Measurements from ENCODE around the gene TRIM65.
"Not testable (repeated sequence)": the region's sequence is repeated elsewhere in the genome, so short reads cannot be mapped to it uniquely, and the experiment has no call there.

TRIM65 gene

GRCh38 chr17:75875182-75875939 lies 21.4 kb downstream of the TRIM65 start:
- DNase-seq = no peak

- DNase-seq = no peak
Measured at GRCh38 chr17:75874323-75875181, 22.2 kb downstream of the TRIM65 start.

GRCh38 chr17:75873587-75874322 lies 23.0 kb downstream of the TRIM65 start:
- DNase-seq = no peak

GRCh38 chr17:75872434-75873351 lies 24.1 kb downstream of the TRIM65 start:
- peak; percentile 53 for DNase-seq

DNA sequence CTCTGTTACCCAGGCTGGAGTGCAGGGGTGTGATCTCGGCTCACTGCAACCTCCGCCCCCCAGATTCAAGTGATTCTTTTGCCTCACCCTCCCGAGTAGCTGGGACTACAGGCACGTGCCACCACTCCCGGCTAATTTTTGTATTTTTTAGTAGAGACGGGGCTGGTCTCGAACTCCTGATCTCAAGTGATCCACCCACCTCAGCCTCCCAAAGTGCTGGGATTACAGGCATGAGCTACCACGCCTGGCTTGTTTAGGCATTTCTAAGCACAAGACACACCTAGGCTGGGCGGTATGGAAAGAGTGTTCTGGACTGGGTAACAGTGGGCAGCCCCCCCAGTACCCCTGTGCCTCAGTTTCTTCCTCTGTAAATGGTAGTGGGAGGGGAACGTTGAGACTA lies 26.5 kb downstream of the TRIM65 start:
- DNase-seq = not testable (repeated sequence)

GRCh38 chr17:75869282-75870141 lies 27.2 kb downstream of the TRIM65 start:
- DNase-seq = no peak

- not testable (repeated sequence) for DNase-seq
Measured at GRCh38 chr17:75868730-75869281, 27.9 kb downstream of the TRIM65 start.

DNA sequence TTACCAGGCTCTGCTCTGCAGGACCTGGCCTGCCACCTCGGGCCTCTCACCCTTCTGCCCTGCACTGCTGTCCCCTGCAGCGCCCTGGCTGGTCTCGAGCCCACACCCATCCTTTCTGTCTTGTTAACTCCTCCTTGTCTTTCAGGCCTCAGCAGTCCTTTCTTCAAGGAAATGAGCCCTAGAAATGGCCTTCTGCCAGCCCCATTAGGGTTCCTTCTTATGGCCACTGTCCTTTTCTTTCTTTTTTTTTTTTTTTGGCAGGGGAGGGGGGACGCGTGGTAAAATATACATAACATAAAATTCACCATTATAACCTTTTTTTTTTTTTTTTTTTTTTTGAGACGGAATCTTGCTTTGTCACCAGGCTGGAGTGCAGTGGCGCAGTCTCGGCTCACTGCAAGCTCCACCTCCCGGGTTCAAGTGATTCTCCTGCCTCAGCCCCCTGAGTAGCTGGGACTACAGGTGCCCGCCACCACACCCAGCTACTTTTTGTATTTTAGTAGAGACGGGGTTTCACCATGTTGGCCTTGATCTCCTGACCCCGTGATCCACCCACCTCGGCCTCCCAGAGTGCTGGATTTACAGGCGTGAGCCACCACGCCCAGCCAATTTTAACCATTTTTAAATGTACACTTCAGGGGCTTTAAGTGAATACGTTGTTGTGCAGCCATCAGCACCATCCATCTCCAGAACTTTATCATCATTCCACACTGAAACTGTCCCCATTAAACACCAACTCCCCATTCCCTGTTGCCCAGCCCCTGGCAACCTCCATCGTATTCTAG lies 31.2 kb downstream of the TRIM65 start:
- not testable (repeated sequence) for DNase-seq

- not testable (repeated sequence) for DNase-seq
Measured at GRCh38 chr17:75864887-75865286, 31.9 kb downstream of the TRIM65 start.

DNA sequence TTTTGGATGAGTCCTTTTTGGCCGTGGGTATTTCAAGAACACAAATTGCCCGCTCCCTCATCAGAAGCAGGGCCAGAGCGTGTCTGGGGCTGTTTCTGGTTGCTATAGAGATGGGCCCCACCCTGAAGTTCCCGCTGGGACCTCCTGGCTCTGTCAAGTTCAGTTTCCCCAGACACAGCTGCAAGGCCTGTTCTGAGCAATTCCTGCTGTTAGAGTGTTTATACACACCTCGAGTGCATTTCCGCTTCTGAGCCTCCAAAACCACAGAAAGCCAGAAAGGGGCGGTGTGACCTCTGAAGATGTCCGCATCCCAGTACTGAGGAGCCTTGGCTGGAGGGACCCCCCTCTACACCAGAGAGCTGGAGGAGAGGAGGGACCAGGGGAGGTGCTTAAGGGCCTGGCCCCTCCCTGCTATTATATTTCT lies 32.3 kb downstream of the TRIM65 start:
- peak; percentile 51 for DNase-seq

- DNase-seq = no peak
Measured at GRCh38 chr17:75861927-75862317, 34.8 kb downstream of the TRIM65 start.

- DNase-seq = not testable (repeated sequence)
Measured at GRCh38 chr17:75859358-75859757, 37.4 kb downstream of the TRIM65 start.

GRCh38 chr17:75856062-75856756 lies 40.5 kb downstream of the TRIM65 start:
- DNase-seq = no peak

GRCh38 chr17:75855310-75856061 lies 41.3 kb downstream of the TRIM65 start, which contains the start of gene WBP2:
WBP2 (minus strand) TSS chr17:75855335; CDS start chr17:75855297, 38 bp downstream.
- DNase-seq = peak; percentile 100

- no peak for DNase-seq
Measured at GRCh38 chr17:75854881-75855309, 41.9 kb downstream of the TRIM65 start.

DNA sequence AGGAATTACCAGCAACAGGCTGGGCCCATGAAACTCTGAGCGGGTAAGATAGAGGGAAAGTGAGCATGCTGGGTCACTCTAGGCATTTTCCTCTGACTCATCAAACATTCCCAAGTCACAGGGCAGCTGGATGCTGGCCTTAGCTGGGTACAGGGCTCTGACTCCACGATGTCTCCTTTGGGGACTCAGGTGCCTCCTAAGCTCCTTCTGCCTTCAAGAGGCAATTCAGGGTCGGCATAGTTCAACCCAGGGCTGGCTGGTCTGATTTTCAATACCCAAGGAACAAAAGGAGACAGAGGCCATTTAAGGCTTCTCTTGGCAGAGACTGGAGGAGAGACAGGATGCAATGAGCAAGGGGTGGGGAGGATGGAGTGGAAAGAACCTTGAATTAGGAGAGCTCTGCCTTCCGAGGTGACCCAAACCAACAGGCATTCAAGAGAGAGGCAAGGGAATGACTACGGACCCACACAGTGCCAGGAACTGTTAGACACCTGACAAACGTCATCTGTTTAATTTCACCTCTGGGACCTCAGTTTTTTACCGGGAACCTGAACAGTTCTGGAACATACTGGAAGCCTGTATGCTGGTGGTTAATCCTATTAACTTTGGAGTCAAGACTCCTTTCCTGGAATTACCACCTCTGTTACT lies 42.5 kb downstream of the TRIM65 start:
- DNase-seq = peak; percentile 47

- DNase-seq = no peak
Measured at GRCh38 chr17:75853433-75853832, 43.3 kb downstream of the TRIM65 start.

DNA sequence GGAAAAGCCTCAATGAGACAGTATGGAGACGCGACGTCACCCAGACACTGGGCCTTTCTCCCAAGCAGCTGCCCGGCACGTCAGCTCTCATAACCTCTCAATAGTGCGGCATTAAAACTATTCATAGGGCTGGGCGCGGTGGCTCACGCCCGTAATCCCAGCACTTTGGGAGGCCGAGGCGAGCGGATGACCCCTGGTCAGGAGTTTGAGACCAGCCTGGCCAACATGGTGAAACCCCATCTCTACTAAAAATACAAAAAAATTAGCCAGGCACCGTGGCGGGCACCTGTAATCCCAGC lies 45.1 kb downstream of the TRIM65 start:
- DNase-seq = not testable (repeated sequence)
